A172 (cell line): ENCODE data around the gene RAB3IL1. TPM values are rescaled to one million over a fixed set of nuclear protein-coding genes. Genes with fewer than 3 reads are reported as not detected.

Experiments
- DNase-seq: peaks from one replicate; pipeline ENCODE4 v3.0.0-alpha.2; 2015; ENCODE audit warnings: low spot score
- total RNA-seq: library from RNA; depleted of rRNA; stranded (reverse); fragments of >200 nt; shearing (Covaris generic); gene quantifications from 2 replicates; pipeline ENCODE4 v1.2.3, GENCODE V29; 2014

Gene RAB3IL1
- total RNA-seq, 1 experiment from 2014 or later, result 2.4 TPM

DNA sequence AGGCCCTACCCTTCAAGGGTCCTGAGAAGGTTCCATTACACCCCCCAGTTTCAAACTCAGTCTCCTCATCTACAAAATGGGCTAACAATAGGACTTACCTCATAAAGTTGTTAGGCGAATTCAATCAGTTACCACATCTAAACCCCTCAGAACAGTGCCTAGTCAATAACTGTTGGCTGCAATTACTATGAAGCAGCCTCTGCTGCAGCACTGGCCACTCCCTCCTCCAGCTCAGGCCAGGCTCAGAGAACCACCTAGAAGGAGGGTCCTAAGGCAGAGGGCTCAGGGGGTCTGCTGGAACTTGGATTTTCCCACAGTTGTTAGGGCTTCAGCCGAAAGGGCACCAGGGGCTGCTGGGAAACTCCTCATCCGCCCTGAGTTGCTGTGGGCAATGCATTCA is 30.7 kb downstream of the RAB3IL1 start:
- no peak for DNase-seq

GRCh38 chr11:61885784-61886580 is 31.4 kb downstream of the RAB3IL1 start:
- no peak for DNase-seq

GRCh38 chr11:61885166-61885778 is 32.1 kb downstream of the RAB3IL1 start:
- peak; percentile 46 for DNase-seq

DNA sequence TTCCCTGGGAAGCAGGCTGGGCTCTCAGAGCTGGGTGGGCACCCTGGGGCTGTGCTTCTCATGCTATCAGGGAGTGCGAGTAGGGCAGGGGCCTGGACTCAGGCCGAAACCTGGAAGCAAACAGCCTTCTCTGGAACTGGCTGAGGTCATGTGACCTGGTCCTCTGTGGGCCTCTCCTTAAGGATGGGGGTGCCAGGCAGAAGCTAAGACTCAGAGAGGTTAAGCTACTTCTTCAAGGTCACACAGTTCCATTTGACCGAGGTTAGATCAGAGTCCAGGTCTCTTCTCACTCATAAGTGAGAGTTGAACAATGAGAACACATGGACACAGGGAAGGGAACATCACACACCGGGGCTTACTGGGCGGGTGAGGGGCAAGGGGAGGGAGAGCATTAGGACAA is 33.4 kb downstream of the RAB3IL1 start:
- no peak for DNase-seq

DNA sequence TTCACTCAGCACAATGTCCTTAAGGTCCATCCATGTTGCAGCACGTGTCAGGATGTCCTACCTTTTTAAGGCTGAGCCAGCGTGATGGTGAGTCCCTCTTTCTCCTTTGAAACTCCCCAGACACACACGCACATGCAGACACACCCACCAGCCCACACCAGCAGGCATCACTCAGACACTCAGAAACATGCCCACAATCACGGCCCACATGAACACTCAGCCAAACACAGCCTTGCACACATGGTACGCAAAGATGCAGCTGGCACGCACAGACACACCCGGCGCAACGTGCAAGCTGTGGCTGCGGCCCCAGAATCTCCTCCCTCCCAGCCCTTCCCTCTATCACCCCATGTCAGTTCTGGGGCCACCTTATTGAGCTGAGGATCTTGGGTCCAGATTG is 34.0 kb downstream of the RAB3IL1 start:
- DNase-seq, result no peak

DNA sequence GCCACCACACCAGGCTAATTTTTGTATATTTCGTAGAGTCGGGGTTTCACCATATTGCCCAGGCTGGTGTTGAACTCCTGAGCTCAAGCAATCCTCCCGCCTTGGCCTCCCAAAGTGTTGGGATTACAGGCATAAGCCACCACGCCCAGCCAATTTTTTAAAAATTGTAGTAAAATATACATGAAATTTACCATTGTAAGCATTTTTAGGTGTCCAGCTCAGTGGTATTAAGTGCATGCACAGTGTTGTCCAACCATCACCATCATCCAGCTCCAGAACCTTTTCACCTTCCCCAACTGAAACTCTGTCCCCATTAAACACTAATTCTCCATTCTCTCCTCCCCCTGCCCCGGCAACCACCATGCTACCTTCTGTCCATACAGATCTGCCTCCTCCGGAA is 34.5 kb downstream of the RAB3IL1 start:
- DNase-seq, result no peak

GRCh38 chr11:61882267-61882666 is 35.1 kb downstream of the RAB3IL1 start:
- DNase-seq, result peak; percentile 30

DNA sequence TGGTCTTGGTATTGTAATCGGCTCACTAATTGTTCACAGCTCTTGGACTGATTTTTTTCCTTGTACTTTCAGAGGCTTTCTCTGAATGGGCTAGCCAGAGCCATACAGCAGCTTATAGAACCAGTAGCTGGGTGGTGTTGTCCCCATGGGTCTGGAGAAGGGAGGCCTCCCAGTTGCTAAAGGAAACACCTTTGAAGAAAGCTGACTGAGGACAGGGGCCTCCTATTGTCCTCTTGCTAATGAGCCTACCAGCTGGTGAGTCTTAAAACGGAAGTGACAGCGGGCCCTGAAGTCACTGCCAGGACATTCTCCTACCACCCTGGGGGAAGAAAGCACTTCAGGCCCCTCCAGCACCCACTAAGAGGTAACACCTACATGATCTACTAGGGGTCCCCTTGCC is 36.0 kb downstream of the RAB3IL1 start:
- no peak for DNase-seq

DNA sequence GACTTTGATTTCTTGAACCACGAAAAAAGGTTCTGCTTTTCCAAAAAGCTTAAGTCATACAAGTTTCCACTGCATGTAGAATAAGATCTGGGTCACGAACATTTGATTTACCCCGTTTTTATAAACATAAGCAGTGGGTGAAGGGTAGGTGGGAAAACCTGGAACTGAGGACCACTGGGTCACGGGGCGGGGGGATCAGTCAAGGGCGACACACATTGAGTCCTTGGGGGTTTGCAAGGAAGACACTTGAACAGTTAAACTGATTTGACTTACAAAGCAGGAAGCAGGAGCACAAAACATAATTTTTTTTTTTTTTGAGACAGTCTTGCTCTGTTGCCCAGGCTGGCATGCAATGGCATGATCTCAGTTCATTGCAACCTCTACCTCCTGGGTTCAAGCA is 36.9 kb downstream of the RAB3IL1 start:
- DNase-seq, result no peak

DNA sequence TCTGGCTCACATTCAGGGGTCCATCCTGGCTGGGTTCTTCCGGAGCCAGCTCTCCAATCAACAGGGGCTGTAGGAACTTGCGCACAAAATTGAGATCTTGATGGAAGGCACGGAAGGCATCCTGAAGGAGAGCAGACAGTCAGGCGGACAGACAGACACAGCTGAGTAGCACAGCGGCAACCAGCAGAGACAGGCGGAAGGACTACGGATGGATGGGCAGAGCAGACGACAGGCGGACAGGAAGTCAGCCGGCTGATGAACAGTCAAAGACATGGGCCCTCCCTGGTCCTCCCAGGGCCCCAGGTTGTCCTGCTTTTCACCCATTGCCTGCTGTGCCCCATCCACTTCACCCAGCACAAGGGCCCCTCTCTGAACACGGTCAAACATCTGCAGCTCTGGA is 37.3 kb downstream of the RAB3IL1 start:
- DNase-seq, result no peak

DNA sequence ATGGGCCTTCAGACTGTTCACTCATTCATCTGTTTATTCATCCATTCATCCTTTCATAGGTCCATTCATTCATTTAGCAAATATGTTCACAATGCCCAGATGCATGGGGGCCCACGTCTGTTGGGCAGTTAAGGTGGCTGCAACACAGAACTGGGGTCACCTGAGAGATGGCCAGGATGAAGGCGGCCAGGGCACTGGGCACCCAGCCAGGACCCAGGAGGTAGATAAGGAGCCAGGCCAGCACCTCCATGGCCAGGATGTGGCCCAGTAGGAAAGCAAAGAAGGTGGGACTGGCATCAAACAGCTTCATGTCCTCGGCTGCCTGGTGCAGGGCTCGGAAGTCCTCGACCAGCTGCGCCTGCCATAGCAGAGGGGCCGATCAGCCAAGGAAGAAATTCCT is 38.2 kb downstream of the RAB3IL1 start:
- no peak for DNase-seq

GRCh38 chr11:61875698-61876097 is 41.7 kb downstream of the RAB3IL1 start:
- DNase-seq, result no peak

DNA sequence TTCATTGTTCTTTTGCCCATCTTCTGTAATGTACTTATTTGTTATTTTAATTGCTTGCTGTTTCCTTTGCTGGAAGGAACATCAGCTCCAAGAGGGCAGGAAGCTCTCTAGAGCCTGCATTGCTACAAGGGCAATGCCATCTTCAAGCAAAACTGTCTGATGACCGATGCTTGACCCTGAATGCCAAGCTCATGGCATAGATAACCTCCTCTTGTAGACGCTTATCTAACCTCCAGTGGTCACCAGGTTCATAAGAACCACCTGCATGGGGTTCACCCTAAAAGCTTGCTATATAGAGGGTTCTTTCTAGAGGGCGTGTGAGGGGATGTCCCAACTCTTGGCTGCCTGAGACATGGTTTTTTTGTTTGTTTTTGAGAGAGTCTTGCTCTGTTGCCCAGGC is 42.5 kb downstream of the RAB3IL1 start:
- DNase-seq, result peak; percentile 42

GRCh38 chr11:61874377-61874809 is 43.0 kb downstream of the RAB3IL1 start:
- peak; percentile 60 for DNase-seq

- no peak for DNase-seq
Measured at GRCh38 chr11:61873588-61874376, 43.6 kb downstream of the RAB3IL1 start.

DNA sequence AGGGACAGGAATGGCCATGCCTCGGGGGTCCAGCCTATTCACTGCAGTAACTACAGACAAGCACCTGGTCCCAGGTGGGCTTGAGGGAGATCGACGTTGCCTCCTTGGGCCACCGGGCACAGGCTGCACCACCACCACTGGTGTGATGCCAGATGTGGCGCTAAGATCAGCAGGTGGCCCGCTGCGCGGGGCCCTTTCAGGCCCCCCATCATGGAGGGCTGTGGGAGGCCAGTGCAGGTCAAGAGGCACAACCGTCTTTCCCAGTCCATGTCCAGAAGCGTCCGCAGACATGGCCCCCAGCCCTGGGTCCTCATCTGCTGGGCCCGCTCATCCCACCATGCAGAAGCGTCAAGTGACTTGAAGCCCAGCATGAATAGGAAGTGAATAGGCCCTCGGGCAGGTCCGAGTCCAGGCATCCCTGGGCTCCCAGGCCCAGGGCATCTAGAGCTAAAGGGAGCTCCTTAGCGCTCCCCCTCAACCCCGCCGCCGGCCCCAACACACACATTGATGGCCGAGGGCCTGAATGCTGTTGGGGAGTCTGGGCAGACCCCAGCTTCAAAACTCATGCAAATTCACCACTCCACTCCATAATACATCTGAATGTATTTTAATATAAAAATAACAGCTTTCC is 44.3 kb downstream of the RAB3IL1 start:
- no peak for DNase-seq

GRCh38 chr11:61871158-61871597 is 46.2 kb downstream of the RAB3IL1 start:
- peak; percentile 75 for DNase-seq

DNA sequence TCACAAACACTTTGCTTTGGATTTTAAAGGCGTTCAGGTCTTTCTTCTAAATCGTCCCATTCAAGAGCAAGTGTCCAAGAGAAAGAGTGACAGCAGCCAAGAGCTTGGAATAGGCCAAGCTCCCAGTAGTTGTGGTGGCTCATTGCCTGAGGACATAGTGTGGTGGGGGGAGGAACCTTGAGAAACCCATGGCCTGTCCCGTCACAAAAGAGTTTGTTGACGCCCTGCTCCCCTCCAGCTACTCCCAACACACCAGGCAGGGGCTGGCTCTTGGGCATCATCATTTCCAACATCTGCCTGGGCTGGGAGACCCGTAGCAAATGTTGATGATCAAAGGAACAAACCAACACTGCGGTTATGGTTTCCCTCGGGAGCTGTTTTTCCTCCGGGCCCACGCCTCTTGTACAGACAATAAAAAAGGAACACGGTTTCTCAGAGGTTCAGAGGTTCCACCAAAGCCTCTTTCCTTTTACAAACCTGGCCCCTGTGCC is 46.8 kb downstream of the RAB3IL1 start:
- DNase-seq, result no peak

GRCh38 chr11:61869708-61870451 is 47.5 kb downstream of the RAB3IL1 start:
- DNase-seq, result no peak

DNA sequence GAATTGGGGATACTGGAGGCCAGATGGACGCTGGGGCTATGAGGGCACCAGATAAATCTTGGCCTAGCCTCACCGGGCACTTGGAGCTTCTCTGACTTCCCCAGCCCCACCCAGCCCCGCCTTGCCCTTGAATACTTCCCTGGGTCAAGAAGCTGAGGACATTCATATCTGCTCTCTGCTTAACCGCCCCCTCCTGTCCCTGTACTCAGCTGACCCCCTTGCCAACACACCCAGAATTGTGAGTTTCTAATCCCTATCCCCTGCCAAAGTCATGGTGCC is 48.0 kb downstream of the RAB3IL1 start:
- no peak for DNase-seq
